K562 (cell line): ENCODE results near the gene SIRT4. TPM values are rescaled to one million over a fixed set of nuclear protein-coding genes. Genes with fewer than 3 reads are reported as not detected.

Experiments
- FOSL1 ChIP-seq: fragments of 200-800 bp; sonication (Bioruptor generic); conservative IDR thresholded peaks from 2 replicates; pipeline ENCODE4 v1.6.1; 2016; ENCODE audit warnings: missing genetic modification characterization, missing compliant biosample characterization
- HDAC2 ChIP-seq: fragments of 450-650 bp; IDR thresholded peaks from 2 replicates; pipeline ENCODE4 v1.6.1; 2016; ENCODE audit warnings: mild to moderate bottlenecking
- HDAC3 ChIP-seq: fragments of 450-650 bp; IDR thresholded peaks from 2 replicates; pipeline ENCODE4 v1.6.1; 2018; ENCODE audit warnings: borderline replicate concordance, mild to moderate bottlenecking, moderate library complexity; ENCODE audit not compliant: partially characterized antibody
- HNRNPK ChIP-seq: fragments of 200-400 bp; formaldehyde crosslinking; IDR thresholded peaks from one replicate; pipeline ENCODE4 v1.6.1; 2018; ENCODE audit warnings: mild to moderate bottlenecking, low read depth, low read length; ENCODE audit not compliant: poor library complexity, severe bottlenecking
- MEF2A ChIP-seq: IDR thresholded peaks from 2 replicates; pipeline ENCODE4 v1.6.1; 2011; ENCODE audit warnings: low read depth, mild to moderate bottlenecking, low read length, moderate library complexity; ENCODE audit not compliant: control insufficient read depth
- MXI1 ChIP-seq: IDR thresholded peaks from 2 replicates; pipeline ENCODE4 v1.6.1; 2011; ENCODE audit warnings: low read depth, mild to moderate bottlenecking, improper control_type of control experiment, low read length
- PHB ChIP-seq: fragments of 250-450 bp; sonication (Bioruptor Pico); IDR thresholded peaks from 2 replicates; pipeline ENCODE4 v1.5.0; 2021
- POLR2A ChIP-seq: fragments of 450-650 bp; conservative IDR thresholded peaks from 2 replicates; pipeline ENCODE4 v1.6.1; 2016
- PURB ChIP-seq: sonication (generic); formaldehyde crosslinking; IDR thresholded peaks from 2 replicates; pipeline ENCODE4 v1.9.0; 2021; ENCODE audit warnings: low read depth, mild to moderate bottlenecking, missing genetic modification reagents
- SETDB1 ChIP-seq: IDR thresholded peaks from one replicate; pipeline ENCODE4 v1.6.1; 2012; ENCODE audit warnings: low read length, control low read depth, inconsistent platforms
- SMARCC2 ChIP-seq: fragments of 450-650 bp; IDR thresholded peaks from 2 replicates; pipeline ENCODE4 v1.6.1; 2017; ENCODE audit warnings: antibody characterized with exemption, moderate library complexity, mild to moderate bottlenecking, low read depth
- SRSF7 ChIP-seq: fragments of 200-400 bp; formaldehyde crosslinking; optimal IDR thresholded peaks from 2 replicates; pipeline ENCODE3; 2017; ENCODE audit warnings: mild to moderate bottlenecking, low read depth, low read length
- STAG1 ChIP-seq: sonication (generic); formaldehyde crosslinking; IDR thresholded peaks from 2 replicates; pipeline ENCODE4 v1.5.0; 2020; ENCODE audit warnings: missing genetic modification reagents, borderline replicate concordance
- TOE1 ChIP-seq, 2 experiments: fragments of 450-650 bp in 1 of 2; sonication (generic) in 1 of 2; formaldehyde crosslinking in 1 of 2; IDR thresholded peaks; 2 replicates each; pipeline versions ENCODE4 v1.7.1 to v1.8.0; 2016 to 2022; ENCODE audit warnings: borderline replicate concordance in 2 of 2, mild to moderate bottlenecking in 2 of 2, antibody characterized with exemption in 1 of 2, inconsistent platforms in 1 of 2, low read depth in 1 of 2, missing genetic modification reagents in 1 of 2, moderate library complexity in 1 of 2
- U2AF2 ChIP-seq: fragments of 200-400 bp; formaldehyde crosslinking; optimal IDR thresholded peaks from 2 replicates; pipeline ENCODE3; 2017; ENCODE audit warnings: low read depth, mild to moderate bottlenecking, low read length
- ZBED1 ChIP-seq: IDR thresholded peaks from 2 replicates; pipeline ENCODE4 v1.6.1; 2014
- polyA plus RNA-seq, 8 experiments: library from polyadenylated mRNA; depleted of rRNA in 4 of 8; stranded (reverse) in 5 of 8; unstranded in 3 of 8; fragments of >200 nt; fragmentation: Nextera tagmentation in 2 of 8; fragmentation: Illumina TruSeq in 1 of 8; extraction: Ambion mirVana in 2 of 8; extraction: Trizol in 1 of 8; gene quantifications; 2 replicates each; pipeline versions ENCODE4 v1.2.1 to v1.2.3, GENCODE V29; 2011 to 2014; ENCODE audit warnings: inconsistent platforms in 1 of 8, missing spikeins in 1 of 8
- total RNA-seq, 7 experiments: library from RNA; depleted of rRNA in 6 of 7; stranded (reverse); fragments of >200 nt in 6 of 7; fragmentation: Illumina TruSeq in 2 of 7; extraction: Trizol in 2 of 7; gene quantifications; 2 replicates each; pipeline versions ENCODE4 v1.2.1 to v1.2.3, GENCODE V29; 2011 to 2021; ENCODE audit warnings: low replicate concordance in 1 of 7
- TF ChIP-seq, protein P1 (sequence below): fragments of 450-650 bp; IDR thresholded peaks from 2 replicates; pipeline ENCODE4 v1.7.0; 2016; ENCODE audit warnings: borderline replicate concordance
- TF ChIP-seq, protein P2 (sequence below): IDR thresholded peaks from 2 replicates; pipeline ENCODE4 v1.6.1; 2014; ENCODE audit warnings: antibody characterized with exemption
- TF ChIP-seq, protein P3 (sequence below): fragments of 250-450 bp; sonication (Bioruptor Pico); IDR thresholded peaks from 2 replicates; pipeline ENCODE4 v1.4.0; 2020
- TF ChIP-seq, protein P4 (sequence below): fragments of 250-450 bp; sonication (Bioruptor Pico); IDR thresholded peaks from 2 replicates; pipeline ENCODE4 v1.8.0; 2021; ENCODE audit warnings: moderate library complexity, mild to moderate bottlenecking, inconsistent platforms

Gene SIRT4
- total and polyA plus RNA-seq, 9 of the 15 experiments (the other 6 are each of a cell fraction or from before 2014, with no cell fraction given), result 0.86 to 5.2 (median 2.4) TPM

DNA sequence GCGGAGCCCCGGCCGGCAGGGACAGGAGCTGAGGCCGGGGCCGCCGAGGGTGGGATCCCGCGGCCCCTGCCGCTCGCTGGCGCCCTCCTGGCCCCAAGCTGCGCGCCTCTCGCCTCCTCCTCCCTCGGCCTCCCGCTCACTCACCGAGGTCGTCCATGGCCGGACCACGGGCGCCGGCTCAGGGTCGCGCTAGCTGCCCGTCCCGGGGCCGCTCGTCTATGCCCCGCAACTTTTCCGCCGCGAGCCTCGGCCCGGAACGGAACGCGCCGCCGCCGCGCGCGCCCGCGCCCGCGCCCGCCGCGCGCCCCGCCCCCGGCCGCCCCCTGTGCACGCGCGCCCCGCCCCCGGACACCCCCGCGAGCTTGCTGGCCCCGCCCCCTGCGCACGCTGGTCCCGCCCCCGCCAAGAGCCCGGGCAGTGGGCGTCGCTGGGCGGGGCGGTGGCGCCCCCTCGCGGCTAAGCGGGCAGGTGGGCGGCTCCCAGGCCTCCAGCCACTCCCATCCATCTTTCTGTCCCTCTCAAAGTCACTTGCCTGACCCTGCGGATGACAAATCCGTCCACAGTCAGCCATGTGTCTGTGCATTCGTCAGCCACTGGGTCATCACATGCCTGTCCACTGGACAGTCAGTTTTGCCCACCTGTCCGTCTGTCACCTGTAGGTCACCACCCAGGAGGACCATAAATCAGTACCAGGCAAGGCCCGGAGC is 36.5 kb upstream of the SIRT4 start, which contains the start of gene PXN (continued):
- TF ChIP-seq PURB (CRISPR knock-in tag) (no peak), U2AF2 (no peak), HDAC3 (no peak), PHB (CRISPR knock-in tag) (no peak), FOSL1 (tag) (peak; percentile 72), SMARCC2 (no peak), TOE1 (IDR thresholded peaks at IDR 0.05; ENCODE audit: borderline replicate concordance) (0 out of 2 replicates have a peak, but pooled peaks have one; percentile 28), TOE1 (CRISPR knock-in tag; IDR thresholded peaks at IDR 0.05; ENCODE audit: borderline replicate concordance, low read depth) (no peak), MEF2A (no peak), STAG1 (CRISPR knock-in tag) (peak; percentile 71), HDAC2 (0 out of 2 replicates have a peak, but pooled peaks have one; percentile 23), SRSF7 (no peak), HNRNPK (no peak), MXI1 (no peak), ZBED1 (no peak), SETDB1 (no peak), POLR2A (peak; percentile 60)
- TF ChIP-seq, protein P1, sequence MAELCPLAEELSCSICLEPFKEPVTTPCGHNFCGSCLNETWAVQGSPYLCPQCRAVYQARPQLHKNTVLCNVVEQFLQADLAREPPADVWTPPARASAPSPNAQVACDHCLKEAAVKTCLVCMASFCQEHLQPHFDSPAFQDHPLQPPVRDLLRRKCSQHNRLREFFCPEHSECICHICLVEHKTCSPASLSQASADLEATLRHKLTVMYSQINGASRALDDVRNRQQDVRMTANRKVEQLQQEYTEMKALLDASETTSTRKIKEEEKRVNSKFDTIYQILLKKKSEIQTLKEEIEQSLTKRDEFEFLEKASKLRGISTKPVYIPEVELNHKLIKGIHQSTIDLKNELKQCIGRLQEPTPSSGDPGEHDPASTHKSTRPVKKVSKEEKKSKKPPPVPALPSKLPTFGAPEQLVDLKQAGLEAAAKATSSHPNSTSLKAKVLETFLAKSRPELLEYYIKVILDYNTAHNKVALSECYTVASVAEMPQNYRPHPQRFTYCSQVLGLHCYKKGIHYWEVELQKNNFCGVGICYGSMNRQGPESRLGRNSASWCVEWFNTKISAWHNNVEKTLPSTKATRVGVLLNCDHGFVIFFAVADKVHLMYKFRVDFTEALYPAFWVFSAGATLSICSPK, result no peak
- TF ChIP-seq, protein P2, sequence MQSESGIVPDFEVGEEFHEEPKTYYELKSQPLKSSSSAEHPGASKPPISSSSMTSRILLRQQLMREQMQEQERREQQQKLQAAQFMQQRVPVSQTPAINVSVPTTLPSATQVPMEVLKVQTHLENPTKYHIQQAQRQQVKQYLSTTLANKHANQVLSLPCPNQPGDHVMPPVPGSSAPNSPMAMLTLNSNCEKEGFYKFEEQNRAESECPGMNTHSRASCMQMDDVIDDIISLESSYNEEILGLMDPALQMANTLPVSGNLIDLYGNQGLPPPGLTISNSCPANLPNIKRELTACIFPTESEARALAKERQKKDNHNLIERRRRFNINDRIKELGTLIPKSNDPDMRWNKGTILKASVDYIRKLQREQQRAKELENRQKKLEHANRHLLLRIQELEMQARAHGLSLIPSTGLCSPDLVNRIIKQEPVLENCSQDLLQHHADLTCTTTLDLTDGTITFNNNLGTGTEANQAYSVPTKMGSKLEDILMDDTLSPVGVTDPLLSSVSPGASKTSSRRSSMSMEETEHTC, result 0 out of 2 replicates have a peak, but pooled peaks have one; percentile 13
- TF ChIP-seq, protein P3, sequence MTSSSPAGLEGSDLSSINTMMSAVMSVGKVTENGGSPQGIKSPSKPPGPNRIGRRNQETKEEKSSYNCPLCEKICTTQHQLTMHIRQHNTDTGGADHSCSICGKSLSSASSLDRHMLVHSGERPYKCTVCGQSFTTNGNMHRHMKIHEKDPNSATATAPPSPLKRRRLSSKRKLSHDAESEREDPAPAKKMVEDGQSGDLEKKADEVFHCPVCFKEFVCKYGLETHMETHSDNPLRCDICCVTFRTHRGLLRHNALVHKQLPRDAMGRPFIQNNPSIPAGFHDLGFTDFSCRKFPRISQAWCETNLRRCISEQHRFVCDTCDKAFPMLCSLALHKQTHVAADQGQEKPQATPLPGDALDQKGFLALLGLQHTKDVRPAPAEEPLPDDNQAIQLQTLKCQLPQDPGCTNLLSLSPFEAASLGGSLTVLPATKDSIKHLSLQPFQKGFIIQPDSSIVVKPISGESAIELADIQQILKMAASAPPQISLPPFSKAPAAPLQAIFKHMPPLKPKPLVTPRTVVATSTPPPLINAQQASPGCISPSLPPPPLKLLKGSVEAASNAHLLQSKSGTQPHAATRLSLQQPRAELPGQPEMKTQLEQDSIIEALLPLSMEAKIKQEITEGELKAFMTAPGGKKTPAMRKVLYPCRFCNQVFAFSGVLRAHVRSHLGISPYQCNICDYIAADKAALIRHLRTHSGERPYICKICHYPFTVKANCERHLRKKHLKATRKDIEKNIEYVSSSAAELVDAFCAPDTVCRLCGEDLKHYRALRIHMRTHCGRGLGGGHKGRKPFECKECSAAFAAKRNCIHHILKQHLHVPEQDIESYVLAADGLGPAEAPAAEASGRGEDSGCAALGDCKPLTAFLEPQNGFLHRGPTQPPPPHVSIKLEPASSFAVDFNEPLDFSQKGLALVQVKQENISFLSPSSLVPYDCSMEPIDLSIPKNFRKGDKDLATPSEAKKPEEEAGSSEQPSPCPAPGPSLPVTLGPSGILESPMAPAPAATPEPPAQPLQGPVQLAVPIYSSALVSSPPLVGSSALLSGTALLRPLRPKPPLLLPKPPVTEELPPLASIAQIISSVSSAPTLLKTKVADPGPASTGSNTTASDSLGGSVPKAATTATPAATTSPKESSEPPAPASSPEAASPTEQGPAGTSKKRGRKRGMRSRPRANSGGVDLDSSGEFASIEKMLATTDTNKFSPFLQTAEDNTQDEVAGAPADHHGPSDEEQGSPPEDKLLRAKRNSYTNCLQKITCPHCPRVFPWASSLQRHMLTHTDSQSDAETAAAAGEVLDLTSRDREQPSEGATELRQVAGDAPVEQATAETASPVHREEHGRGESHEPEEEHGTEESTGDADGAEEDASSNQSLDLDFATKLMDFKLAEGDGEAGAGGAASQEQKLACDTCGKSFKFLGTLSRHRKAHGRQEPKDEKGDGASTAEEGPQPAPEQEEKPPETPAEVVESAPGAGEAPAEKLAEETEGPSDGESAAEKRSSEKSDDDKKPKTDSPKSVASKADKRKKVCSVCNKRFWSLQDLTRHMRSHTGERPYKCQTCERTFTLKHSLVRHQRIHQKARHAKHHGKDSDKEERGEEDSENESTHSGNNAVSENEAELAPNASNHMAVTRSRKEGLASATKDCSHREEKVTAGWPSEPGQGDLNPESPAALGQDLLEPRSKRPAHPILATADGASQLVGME (CRISPR knock-in tag), result 0 out of 2 replicates have a peak, but pooled peaks have one; percentile 64
- TF ChIP-seq, protein P4, sequence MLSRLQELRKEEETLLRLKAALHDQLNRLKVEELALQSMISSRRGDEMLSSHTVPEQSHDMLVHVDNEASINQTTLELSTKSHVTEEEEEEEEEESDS (CRISPR knock-in tag), result no peak
